H1 (cell line): Measurements from ENCODE around the gene PDE1C.

Experiments used
- BACH1 ChIP-seq: IDR thresholded peaks from 2 replicates; pipeline ENCODE4 v1.6.1; 2012; ENCODE audit warnings: low read length, improper control_type of control experiment
- CBX8 ChIP-seq: fragments of 300-800, 300-1000 bp; sonication (generic); IDR thresholded peaks from 2 replicates; pipeline ENCODE4 v1.7.1; 2016; ENCODE audit warnings: low read depth, low read length, borderline replicate concordance
- CEBPB ChIP-seq: IDR thresholded peaks from 2 replicates; pipeline ENCODE4 v1.6.1; 2012; ENCODE audit warnings: low read depth, low read length
- CREB1 ChIP-seq: IDR thresholded peaks from 2 replicates; pipeline ENCODE4 v1.6.1; 2012; ENCODE audit warnings: inconsistent platforms
- CTCF ChIP-seq, 3 experiments: IDR thresholded peaks; 1 replicate in 2 of 3; 2 replicates in 1 of 3; pipeline versions ENCODE4 v1.5.1 to v1.6.1; 2011; ENCODE audit warnings: low read length in 3 of 3, mild to moderate bottlenecking in 3 of 3, inconsistent platforms in 2 of 3, low read depth in 1 of 3, moderate library complexity in 1 of 3; ENCODE audit not compliant: insufficient read depth in 1 of 3; ENCODE audit errors: control extremely low read depth in 1 of 3
- JUN ChIP-seq: IDR thresholded peaks from 2 replicates; pipeline ENCODE4 v1.6.1; 2011; ENCODE audit warnings: low read depth, mild to moderate bottlenecking, improper control_type of control experiment, low read length
- SIN3A ChIP-seq, 2 experiments: IDR thresholded peaks in 1 of 2; conservative IDR thresholded peaks in 1 of 2; 2 replicates each; pipeline ENCODE4 v1.6.1; 2011 to 2012; ENCODE audit warnings: low read length in 2 of 2, improper control_type of control experiment in 1 of 2, low read depth in 1 of 2, mild to moderate bottlenecking in 1 of 2
- SUZ12 ChIP-seq: fragments of 200-600 bp; sonication (generic); IDR thresholded peaks from 2 replicates; pipeline ENCODE4 v1.6.1; 2012; ENCODE audit warnings: mild to moderate bottlenecking, inconsistent platforms, low read length, moderate library complexity, mixed read lengths
- TEAD4 ChIP-seq: IDR thresholded peaks from 2 replicates; pipeline ENCODE4 v1.6.1; 2012; ENCODE audit warnings: low read depth, low read length, inconsistent platforms, mixed read lengths

DNA sequence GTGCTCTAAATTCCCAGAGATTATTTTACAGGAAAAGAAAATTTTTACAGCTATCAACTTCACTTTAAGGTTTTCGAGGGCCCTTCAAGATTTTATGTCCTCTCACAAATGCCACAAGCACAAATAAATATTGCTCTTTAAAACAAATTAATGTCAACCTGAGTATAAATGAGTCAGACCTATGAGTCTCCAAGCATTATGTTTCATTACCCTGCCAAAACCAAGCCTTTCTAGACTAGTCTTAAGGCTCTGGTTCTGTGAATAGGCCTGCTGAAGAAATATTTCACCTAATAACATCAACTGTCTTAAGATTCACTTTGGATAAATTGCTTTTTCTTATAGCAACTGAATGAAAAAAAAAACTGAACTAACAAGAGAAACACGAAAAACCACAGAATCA, 153.0 kb downstream of the PDE1C start:
- TF ChIP-seq CEBPB (no peak), CBX8 (no peak), CTCF (IDR thresholded peaks at IDR 0.05; ENCODE audit: control extremely low read depth in 1 of 3, insufficient read depth in 1 of 3, low read depth in 1 of 3, low read length in 3 of 3) (no peak), CREB1 (no peak), JUN (no peak), TEAD4 (no peak), SIN3A (conservative IDR thresholded peaks at IDR 0.05 in 1 of 2, IDR thresholded peaks at IDR 0.05 in 1 of 2; ENCODE audit: low read depth in 1 of 2, low read length in 2 of 2) (no peak), SUZ12 (no peak), BACH1 (no peak)
